SK-N-MC (cell line): ENCODE data around the gene FKBP10.

ENCODE experiments used
- EZH2 ChIP-seq: fragments of 200-600 bp; sonication (generic); IDR thresholded peaks from one replicate; pipeline ENCODE4 v1.6.1; 2017; ENCODE audit warnings: antibody characterized with exemption
- POLR2AphosphoS5 ChIP-seq: IDR thresholded peaks from 2 replicates; pipeline ENCODE4 v1.6.1; 2012; ENCODE audit warnings: mild to moderate bottlenecking, low read depth, low read length, borderline replicate concordance

DNA sequence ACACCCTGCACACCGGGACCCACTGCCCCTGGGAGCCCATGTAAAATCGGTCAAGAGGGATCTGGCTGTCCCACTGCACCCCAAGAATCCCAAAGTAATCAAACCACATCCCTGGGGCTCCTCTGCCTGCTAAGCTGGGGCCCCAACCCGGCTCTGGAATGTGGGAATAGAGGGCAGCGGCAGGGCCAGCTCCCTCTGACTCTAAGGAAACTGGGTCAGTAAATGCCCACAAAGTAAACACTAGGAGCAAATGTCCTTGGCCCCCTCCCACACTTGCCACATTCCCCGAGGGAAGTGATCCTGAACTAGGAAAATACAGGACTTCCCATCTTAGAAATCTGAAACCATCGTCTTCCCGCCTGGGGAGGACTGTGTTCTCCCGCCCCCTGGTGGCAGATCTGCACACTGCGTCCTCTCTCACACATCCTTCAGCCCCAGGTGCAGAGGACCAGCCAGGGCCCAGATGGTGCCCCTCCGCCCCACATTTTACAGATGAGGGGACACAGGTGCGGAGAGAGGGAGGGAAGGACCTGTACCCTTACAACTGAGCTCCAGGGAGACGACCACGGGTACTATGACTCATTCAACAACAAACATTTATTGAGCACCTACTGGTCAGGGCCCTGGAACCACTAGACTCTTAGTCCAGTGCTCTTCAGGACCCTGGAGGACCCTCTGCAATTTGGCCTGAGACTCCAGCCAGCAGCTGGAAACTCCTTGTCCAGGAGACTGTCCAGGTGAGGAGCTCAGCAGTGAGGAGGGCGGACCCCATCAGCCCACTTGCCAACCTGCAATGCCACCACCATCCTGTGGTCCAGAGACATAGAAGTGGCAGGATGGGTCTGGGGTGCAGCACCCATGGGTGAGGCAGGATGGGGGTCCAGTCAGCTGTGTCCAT is 11.2 kb upstream of the FKBP10 start:
- TF ChIP-seq EZH2 (no peak), POLR2AphosphoS5 (peak; percentile 39; the same call in 1 of the 2 replicates)
